ENCODE measurements around the gene LCORL.

GRCh38 chr4:17794730-17795129 is 226.8 kb downstream of the LCORL start:
- TF ChIP-seq TAF1 (IDR thresholded peaks at IDR 0.05; ENCODE audit: borderline replicate concordance, low read depth, low read length) (no peak), POLR2AphosphoS5 (IDR thresholded peaks at IDR 0.05; ENCODE audit: low read depth, low read length) (no peak), POLR2A (IDR thresholded peaks at IDR 0.05; ENCODE audit: low read depth, low read length) (no peak)
